Measurements from ENCODE around the gene ZC3H18. TPM values are rescaled to one million over a fixed set of nuclear protein-coding genes. Genes with fewer than 3 reads are reported as not detected.
"Not testable (repeated sequence)": the region's sequence is repeated elsewhere in the genome, so short reads cannot be mapped to it uniquely, and the experiment has no call there.

ZC3H18 gene
- polyA plus RNA-seq, 1 experiment, result 11.2 TPM

DNA sequence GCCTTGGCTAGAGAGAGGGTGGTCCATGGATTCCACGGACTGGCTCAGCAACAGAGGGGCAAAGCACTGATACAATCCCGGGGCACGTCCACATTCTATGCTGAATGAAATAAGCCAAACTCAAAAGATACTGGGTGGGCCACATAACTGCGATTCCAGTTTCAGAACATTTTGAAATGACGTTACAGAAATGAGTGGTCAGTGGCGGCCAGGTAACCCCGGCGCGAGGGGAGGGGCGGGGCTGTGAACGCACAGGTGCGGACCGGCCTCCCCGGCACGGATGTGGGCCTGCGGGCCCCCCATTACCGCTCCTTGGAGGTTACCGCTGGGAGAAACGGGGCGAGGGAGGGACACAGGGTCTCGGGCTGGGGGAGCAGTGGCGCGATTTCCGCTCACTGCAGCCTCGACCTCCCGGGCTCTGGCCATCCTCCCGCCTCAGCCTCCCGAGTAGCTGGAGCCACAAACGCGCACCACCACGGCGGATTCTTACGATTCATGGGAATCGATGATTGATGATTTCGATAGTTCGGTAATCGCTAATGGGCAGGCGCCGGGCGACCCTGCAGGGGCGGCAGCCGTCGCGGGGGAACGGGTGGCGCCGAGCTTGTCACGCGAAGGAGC is 92.1 kb downstream of the ZC3H18 start:
- ChIA-PET POLR2A (interaction anchor here (0.5 kb wide), 2 partner anchors 122 to 134 kb away, joined by 3 to 6 read pairs; no protein-coding TSS in a partner anchor), CTCF (interaction anchor here (0.6 kb wide), 1 partner anchor 833 kb away, joined by 3 read pairs; no protein-coding TSS in a partner anchor)
- peak overlapping the region; percentile 85 for H3K4me3 ChIP-seq (ENCODE audit: low read depth, low read length)
- no peak for DNase-seq (ENCODE audit: low read depth)
- no peaks in the 10 kb centered on the region for H3K36me3 ChIP-seq (ENCODE audit: control insufficient read depth, insufficient read depth, low read length)
- TF ChIP-seq CTCF (IDR thresholded peaks at IDR 0.05; ENCODE audit: insufficient read depth, low read depth, low read length), result no peak
- H3K27me3 ChIP-seq (ENCODE audit: control insufficient read depth, insufficient read depth, low read length), result no peaks in the 10 kb centered on the region

DNA sequence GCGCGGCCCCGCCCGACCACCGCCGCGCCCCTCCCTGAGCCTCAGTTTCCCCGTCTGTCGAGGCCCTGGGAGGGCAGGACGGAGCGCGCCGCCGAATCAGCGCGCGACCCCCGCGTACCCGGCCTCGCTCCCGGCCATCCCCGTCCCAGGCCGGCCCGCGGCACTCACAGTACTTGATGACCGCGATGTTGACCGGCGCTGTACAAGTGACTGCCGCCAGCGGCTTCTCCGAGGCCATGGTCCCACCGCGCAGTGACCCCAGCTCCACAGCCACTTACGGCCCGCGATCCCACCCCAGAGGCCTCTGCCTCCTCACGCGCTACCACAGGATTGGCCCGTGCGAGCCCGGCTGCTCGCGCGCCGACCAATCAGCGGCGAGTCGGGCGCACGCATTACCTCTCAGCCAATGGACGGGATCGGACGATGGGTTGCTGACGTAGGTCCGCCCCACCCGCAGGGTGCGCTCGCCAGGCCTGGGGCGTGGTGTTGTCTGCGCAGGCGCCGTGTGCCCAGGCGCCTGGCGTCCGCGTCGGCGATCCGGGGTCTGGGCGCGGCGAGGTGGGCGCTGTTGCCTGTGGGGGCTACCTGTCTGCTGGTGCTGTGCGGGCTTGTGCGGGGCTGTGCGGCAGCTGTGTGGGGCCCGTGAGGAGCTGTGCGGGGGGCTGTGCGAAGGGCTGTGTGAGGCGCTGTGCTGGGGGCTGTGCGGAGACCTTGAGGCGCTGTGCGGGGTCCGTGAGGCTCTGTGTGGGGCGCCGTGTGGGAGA is 92.8 kb downstream of the ZC3H18 start, which contains the start of gene MVD:
Gene MVD, minus strand, starts transcription at position 249 of the 764 bp plus-strand sequence. Its CDS starts 11 bp downstream, at position 238.
- Histone ChIP-seq H3K27me3 (ENCODE audit: control insufficient read depth, insufficient read depth, low read length) (no peaks in the 10 kb centered on the region), H3K4me3 (ENCODE audit: low read depth, low read length) (peak within 1 kb of the TSS; percentile 85), H3K36me3 (ENCODE audit: control insufficient read depth, insufficient read depth, low read length) (no peaks in the 10 kb centered on the region)
- ChIA-PET POLR2A (interaction anchor here (0.5 kb wide), 2 partner anchors 121 to 133 kb away, joined by 3 to 6 read pairs; no protein-coding TSS in a partner anchor), CTCF (interaction anchor here (0.6 to 1.8 kb wide), 3 partner anchors 22 to 832 kb away, joined by 3 to 5 read pairs (median 3); no protein-coding TSS in a partner anchor)
- DNase-seq (ENCODE audit: low read depth), result peak; percentile 87
- no peak for TF ChIP-seq CTCF (IDR thresholded peaks at IDR 0.05; ENCODE audit: insufficient read depth, low read depth, low read length)

DNA sequence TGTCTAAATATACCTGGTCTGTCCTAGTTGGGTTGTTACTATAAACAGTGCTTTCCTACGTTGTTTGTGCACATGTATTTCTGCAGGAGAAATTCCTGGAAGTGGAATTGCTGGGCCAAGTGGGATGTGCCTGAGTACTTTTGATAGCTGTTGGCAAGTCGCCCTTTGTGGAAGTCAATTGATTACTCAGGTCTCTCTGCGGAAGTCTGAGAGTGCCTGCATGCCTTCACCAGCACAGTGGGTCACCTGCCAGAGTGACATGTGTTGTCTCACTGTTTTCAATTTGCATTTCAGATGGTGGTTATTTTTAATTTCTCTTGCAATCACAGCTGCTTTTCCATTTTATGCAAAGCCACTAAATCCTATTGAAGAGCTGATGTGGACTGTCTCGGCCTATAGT is 94.9 kb downstream of the ZC3H18 start:
- Histone ChIP-seq H3K4me3 (ENCODE audit: low read depth, low read length) (no peak overlapping the region), H3K36me3 (ENCODE audit: control insufficient read depth, insufficient read depth, low read length) (no peaks in the 10 kb centered on the region), H3K27me3 (ENCODE audit: control insufficient read depth, insufficient read depth, low read length) (no peaks in the 10 kb centered on the region)
- no peak for TF ChIP-seq CTCF (IDR thresholded peaks at IDR 0.05; ENCODE audit: insufficient read depth, low read depth, low read length)
- ChIA-PET POLR2A (no interaction called here), CTCF (no interaction called here)
- DNase-seq (ENCODE audit: low read depth), result no peak

GRCh38 chr16:88665570-88665969 is 95.4 kb downstream of the ZC3H18 start:
- POLR2A ChIA-PET, result no interaction called here
- Histone ChIP-seq H3K4me3 (ENCODE audit: low read depth, low read length) (no peak overlapping the region), H3K36me3 (ENCODE audit: control insufficient read depth, insufficient read depth, low read length) (no peaks in the 10 kb centered on the region), H3K27me3 (ENCODE audit: control insufficient read depth, insufficient read depth, low read length) (no peaks in the 10 kb centered on the region)
- CTCF ChIA-PET, result no interaction called here
- no peak for TF ChIP-seq CTCF (IDR thresholded peaks at IDR 0.05; ENCODE audit: insufficient read depth, low read depth, low read length)
- DNase-seq (ENCODE audit: low read depth), result no peak

DNA sequence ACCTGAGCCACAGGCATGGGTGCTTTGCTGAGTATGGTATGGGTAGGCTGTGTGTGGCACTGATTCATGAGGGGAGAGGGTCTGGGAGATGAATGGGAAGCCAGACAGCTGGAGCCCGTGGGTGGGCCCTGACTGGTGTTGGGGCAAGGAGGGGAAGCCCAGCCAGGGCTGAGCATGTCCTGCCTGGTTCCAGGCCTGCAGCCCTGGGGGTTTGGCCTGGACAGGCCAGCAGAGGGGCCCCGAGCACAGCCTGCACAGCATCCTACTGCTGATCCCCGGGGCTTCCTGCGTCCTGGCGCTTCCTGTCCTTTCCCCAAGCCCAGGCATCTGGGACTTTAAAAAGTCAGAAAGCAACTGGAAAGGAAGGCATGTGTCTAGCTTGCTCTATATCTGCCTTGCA is 97.3 kb downstream of the ZC3H18 start:
- DNase-seq (ENCODE audit: low read depth), result no peak
- Histone ChIP-seq H3K4me3 (ENCODE audit: low read depth, low read length) (no peak overlapping the region), H3K36me3 (ENCODE audit: control insufficient read depth, insufficient read depth, low read length) (no peaks in the 10 kb centered on the region), H3K27me3 (ENCODE audit: control insufficient read depth, insufficient read depth, low read length) (no peaks in the 10 kb centered on the region)
- ChIA-PET CTCF (no interaction called here), POLR2A (no interaction called here)
- TF ChIP-seq CTCF (IDR thresholded peaks at IDR 0.05; ENCODE audit: insufficient read depth, low read depth, low read length), result no peak

DNA sequence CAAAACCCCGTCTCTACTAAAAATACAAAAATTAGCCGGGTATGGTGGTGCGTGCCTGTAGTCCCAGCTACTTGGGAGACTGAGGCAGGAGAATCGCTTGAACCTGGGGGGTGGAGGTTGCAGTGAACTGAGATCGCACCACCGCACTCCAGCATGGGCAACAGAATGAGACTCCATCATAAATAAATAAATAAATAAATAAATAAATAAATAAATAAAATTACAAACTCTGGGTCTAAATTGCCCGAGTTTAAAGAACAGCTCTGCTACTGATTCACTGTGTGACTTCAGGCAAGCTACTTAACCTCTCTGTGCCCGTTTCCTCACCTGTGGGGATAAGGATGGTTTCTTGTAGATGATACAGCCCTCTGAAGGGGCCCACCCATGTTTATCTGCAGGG is 99.3 kb downstream of the ZC3H18 start:
- H3K27me3 ChIP-seq (ENCODE audit: control insufficient read depth, insufficient read depth, low read length); POLR2A ChIA-PET; H3K36me3 ChIP-seq (ENCODE audit: control insufficient read depth, insufficient read depth, low read length); DNase-seq (ENCODE audit: low read depth); H3K4me3 ChIP-seq (ENCODE audit: low read depth, low read length): not testable (repeated sequence)
- CTCF ChIA-PET, result interaction anchor here (1.7 kb wide), 1 partner anchor 16 kb away, joined by 7 read pairs; no protein-coding TSS in a partner anchor

Measured in BJ (cell line).